HG03354 (cell line): Measurements from ENCODE around the gene SKAP1.
"Not testable (repeated sequence)": the region's sequence is repeated elsewhere in the genome, so short reads cannot be mapped to it uniquely, and the experiment has no call there.

ENCODE experiments used
- ATAC-seq: cut with Tn5 transposase; IDR thresholded peaks from one replicate; pipeline ENCODE4 v1.9.1; 2021; ENCODE audit warnings: mild to moderate bottlenecking; ENCODE audit not compliant: unreplicated experiment, poor library complexity, severe bottlenecking

The SKAP1 gene

GRCh38 chr17:48295362-48296288 lies 134.4 kb downstream of the SKAP1 start:
- ATAC-seq = no peak

DNA sequence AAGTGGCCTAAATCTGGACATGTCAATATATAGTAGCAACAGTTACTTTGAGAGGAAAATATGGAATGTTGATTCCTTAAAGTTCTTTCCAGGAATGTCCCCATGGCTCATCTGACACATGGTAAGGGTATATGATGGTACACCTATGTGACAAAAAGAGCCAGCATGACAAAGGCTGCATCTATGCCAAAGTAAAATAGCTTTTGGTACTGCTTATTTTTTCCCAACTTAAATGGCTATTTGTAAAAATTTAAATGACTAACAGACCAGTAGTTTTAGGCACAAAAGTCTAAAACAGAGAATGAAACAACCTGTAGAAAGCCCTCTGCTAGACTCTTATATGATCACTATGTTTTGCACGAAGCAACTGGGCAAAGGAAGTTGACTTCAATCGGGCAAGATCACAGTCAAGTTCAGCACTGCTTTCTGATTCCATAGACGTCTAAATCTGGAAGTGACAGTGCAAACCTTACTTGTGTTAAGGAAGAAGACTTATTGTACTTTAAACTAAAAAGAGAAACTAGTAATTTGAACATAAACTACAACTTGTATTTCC lies 135.1 kb downstream of the SKAP1 start:
- no peak for ATAC-seq

DNA sequence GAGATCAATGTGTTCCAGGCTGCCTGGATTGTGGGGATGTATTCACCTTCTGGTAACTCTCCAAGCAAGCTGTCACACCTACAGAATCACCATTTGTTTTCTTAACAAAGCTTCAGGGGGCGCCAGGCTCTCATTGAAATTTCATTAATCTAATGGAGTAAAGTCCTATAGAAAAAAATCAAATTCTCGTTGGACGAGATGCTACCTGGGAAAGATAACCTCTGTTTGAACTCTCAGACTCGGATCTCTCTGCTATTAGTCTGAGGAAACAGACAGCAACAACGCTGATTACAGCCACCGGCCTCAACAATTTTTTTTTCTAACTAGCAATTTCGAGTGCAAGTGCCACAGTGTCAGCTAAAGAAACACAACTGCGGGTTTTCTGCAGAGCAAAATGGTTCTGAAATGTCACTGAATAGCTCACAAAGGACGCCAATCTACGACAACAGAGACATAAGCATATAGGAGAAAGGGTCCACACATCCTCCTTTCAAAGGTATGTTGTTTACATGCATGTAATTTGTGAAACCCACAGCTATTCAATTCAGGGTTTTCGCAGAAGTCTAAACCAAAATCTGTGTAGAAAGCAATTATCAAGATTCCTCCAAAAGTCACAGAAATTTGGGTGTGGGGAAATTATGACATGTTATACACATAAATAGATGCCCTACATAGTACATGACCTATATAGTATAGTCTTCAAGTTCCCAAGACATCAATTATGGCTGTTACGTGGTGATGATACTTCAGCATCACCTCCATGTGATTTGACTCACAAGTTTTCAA lies 135.8 kb downstream of the SKAP1 start:
- ATAC-seq = no peak

GRCh38 chr17:48293319-48294019 lies 136.5 kb downstream of the SKAP1 start:
- ATAC-seq = no peak

DNA sequence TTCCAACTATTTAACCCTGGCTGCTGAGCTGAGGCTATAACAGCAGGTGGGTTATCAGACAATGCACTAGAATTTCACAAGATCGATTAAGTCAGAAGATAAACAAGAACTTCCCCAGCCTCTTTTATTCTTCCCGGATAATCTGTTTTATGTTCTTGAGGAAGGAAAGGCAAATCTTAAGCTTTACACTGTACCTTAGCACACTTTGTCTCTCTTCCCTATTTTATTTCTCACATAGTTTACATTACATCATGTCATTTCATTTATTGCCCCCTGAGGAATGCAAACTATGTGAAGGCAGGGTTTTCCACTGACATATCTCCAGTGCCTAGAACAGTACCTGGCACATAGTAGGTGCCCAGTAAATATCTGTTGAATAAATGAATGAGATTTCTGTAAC lies 139.6 kb downstream of the SKAP1 start:
- no peak for ATAC-seq

DNA sequence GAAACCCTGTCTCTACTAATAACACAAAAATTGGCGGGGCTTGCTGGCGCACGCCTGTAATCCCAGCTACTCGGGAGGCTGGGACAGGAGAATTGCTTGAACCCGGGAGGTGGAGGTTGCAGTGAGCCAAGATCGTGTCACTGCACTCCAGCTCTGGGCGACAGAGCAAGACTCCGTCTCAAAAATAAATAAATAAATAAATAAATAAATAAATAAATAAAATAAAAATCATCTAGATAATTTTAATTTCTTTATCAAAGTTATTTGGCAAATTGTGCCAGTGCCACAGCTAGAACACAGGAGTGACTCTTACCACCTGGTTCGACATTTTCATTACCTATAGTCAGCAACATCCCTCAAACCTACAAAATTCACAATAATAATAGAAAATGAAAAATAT lies 143.1 kb downstream of the SKAP1 start:
- ATAC-seq = not testable (repeated sequence)

GRCh38 chr17:48285614-48286013 lies 144.4 kb downstream of the SKAP1 start:
- ATAC-seq = no peak

- ATAC-seq = no peak
Measured at GRCh38 chr17:48283907-48284306, 146.1 kb downstream of the SKAP1 start.

- no peak for ATAC-seq
Measured at GRCh38 chr17:48283411-48283810, 146.6 kb downstream of the SKAP1 start.

DNA sequence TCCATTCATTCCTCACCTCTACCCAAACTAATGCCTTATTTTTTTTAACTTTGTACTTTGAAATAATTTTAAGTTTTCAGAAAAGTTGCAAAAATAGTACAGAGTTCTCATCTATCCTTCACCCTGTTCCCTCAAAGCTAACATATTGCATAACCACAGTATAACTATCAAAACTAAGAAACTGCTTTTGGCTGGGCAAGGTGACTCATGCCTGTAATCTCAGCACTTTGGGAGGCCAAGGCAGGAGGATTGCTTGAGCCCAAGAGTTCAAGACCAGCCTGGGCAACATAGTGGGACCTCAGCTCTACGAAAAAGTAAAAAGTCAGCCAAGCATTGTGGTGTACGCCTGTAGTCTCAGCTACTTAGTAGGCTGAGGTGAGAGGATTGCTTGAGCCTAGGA lies 147.7 kb downstream of the SKAP1 start:
- no peak for ATAC-seq

DNA sequence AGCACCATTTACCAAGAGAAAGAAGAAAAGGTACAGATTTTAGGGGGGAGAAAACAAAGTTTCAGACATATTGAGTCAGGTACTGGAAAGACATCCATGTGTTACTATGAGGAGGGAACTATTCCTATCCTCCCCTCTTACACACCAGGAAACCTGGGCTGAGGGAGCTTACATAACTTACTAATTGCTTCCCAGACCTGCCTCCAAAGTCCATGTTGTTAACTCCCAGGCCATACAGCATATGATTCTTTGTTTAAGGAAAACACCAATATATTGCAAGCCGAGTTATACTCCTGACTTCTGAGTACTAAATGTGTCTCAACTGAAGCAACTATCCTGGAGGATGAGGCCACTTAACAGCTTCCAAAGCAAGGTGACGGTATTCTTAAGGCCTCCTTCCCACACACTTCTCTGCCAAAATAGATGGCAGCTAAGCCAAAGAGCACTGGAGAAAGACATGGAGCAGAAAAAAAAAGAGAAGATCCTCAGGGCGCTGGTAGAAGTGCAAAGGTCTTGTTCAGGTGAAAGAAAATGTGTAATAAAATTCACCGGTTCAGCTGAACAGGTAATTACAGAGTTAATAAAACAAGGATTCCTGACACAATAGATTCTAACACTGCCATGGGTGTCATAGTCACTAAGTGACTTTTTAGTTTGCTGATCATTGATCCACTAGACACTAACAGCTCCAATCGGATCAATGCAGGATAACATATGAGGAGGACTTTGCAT lies 151.1 kb downstream of the SKAP1 start:
- ATAC-seq = no peak

GRCh38 chr17:48276776-48277175 lies 153.2 kb downstream of the SKAP1 start:
- ATAC-seq = no peak

DNA sequence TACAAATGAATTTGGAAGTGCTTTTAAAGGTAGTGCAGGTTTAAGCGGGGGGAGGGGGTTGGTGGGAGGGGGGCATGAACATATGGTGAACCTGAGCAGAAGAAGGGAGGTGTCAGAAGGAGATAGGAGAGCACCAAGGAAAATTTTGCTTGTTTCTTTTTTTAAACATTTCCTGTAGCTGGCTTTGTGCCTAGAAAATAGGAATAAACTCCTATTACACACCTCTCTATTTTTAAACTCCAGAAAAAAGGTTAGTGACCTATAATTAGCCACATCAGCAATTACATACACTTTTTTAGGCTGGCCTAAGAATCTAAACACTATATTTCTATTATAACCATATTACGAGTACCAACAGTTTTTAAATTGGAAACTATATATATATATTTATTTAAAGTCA lies 159.1 kb downstream of the SKAP1 start:
- no peak for ATAC-seq

GRCh38 chr17:48269209-48269608 lies 160.8 kb downstream of the SKAP1 start:
- no peak for ATAC-seq

DNA sequence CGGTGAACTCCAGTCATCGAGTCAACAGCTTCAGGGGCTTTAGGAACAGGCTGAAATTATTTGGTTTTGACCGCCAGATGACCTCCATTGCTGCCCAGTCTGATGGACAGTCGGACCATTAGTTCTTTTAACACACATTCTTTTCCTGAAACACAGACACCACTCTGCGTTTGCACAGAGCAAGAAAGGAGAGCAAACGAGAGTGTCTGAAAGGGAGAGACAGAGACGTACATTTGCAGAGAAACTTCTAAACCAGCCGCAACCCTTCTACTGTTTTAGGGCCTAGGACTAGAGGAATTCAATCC lies 166.3 kb downstream of the SKAP1 start:
- no peak for ATAC-seq

- ATAC-seq = no peak
Measured at GRCh38 chr17:48262982-48263730, 166.9 kb downstream of the SKAP1 start.

- ATAC-seq = no peak
Measured at GRCh38 chr17:48261297-48261880, 168.6 kb downstream of the SKAP1 start.

DNA sequence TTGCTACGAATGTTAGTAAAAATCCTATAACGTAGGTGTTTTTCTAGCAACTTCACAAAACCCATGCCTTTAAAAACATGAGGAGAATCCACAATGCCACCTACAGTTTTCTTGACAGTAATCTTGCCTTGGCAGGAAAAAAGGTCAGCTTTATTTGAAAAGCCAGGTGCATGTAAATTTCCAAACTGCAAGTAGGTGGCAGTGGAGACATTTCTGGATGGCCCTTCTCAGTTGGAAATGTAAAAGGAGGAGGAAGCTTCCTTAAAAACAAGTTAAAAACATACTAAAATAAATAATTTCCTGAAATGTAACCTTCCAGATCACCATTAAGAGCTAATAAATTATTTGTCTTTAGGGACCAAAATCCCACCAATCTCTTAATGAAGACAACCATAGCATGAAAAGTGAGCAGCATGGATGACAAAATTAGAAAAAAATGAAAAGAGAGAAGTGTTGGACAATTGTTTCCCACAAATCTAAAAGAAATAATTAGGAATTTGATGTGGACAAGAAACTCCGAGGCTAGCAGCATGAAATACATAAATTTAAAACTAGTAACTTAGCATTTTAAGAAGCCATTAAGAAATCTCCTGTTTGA lies 170.2 kb downstream of the SKAP1 start:
- no peak for ATAC-seq
